GM23248 (cell line): ENCODE measurements around the gene TMEM255B. TPM values are rescaled to one million over a fixed set of nuclear protein-coding genes. Genes with fewer than 3 reads are reported as not detected.

ENCODE experiments used
- DNase-seq: peaks from one replicate; pipeline ENCODE4 v3.0.0-alpha.2; 2015
- H2AFZ ChIP-seq: fragments of 200-600 bp; sonication (generic); 2 replicates; pipeline ENCODE4 v1.6.1; 2016; ENCODE audit warnings: antibody characterized with exemption
- H3F3A ChIP-seq: fragments of 200-600 bp; sonication (generic); 2 replicates; pipeline ENCODE4 v1.6.1; 2016; ENCODE audit warnings: mild to moderate bottlenecking, antibody characterized with exemption, mixed run types; ENCODE audit not compliant: insufficient read depth
- H3K27ac ChIP-seq: fragments of 200-600 bp; sonication (generic); 2 replicates; pipeline ENCODE4 v1.5.1; 2016; ENCODE audit warnings: mild to moderate bottlenecking
- H3K27me3 ChIP-seq: fragments of 200-600 bp; sonication (generic); replicated peaks from 2 replicates; pipeline ENCODE4 v1.6.1; 2016; ENCODE audit warnings: mild to moderate bottlenecking; ENCODE audit not compliant: insufficient read depth
- H3K36me3 ChIP-seq: fragments of 200-600 bp; sonication (generic); 2 replicates; pipeline ENCODE4 v1.6.1; 2016; ENCODE audit warnings: low read depth, mild to moderate bottlenecking
- H3K4me1 ChIP-seq: fragments of 200-600 bp; sonication (generic); 2 replicates; pipeline ENCODE4 v1.6.1; 2016; ENCODE audit warnings: mild to moderate bottlenecking; ENCODE audit not compliant: insufficient read depth
- H3K4me2 ChIP-seq: fragments of 200-600 bp; sonication (generic); one replicate; pipeline ENCODE4 v1.6.1; 2016; ENCODE audit warnings: mild to moderate bottlenecking; ENCODE audit not compliant: unreplicated experiment
- H3K4me3 ChIP-seq: fragments of 200-600 bp; sonication (generic); 2 replicates; pipeline ENCODE4 v1.5.1; 2016; ENCODE audit warnings: mild to moderate bottlenecking
- H3K79me2 ChIP-seq: fragments of 200-600 bp; sonication (generic); 2 replicates; pipeline ENCODE4 v1.6.1; 2016; ENCODE audit warnings: mild to moderate bottlenecking; ENCODE audit not compliant: insufficient read depth
- H3K9ac ChIP-seq: fragments of 200-600 bp; sonication (generic); 2 replicates; pipeline ENCODE4 v1.6.1; 2016; ENCODE audit warnings: mild to moderate bottlenecking
- H3K9me2 ChIP-seq: fragments of 200-600 bp; sonication (generic); 2 replicates; pipeline ENCODE4 v1.6.1; 2016; ENCODE audit warnings: mixed run types, mild to moderate bottlenecking, moderate library complexity; ENCODE audit not compliant: insufficient read depth
- H3K9me3 ChIP-seq: fragments of 200-600 bp; sonication (generic); one replicate; pipeline ENCODE4 v1.6.1; 2017; ENCODE audit warnings: low read depth
- H4K20me1 ChIP-seq: fragments of 200-600 bp; sonication (generic); 2 replicates; pipeline ENCODE4 v1.6.0; 2016; ENCODE audit not compliant: insufficient read depth
- EZH2 ChIP-seq: fragments of 200-600 bp; sonication (generic); IDR thresholded peaks from 2 replicates; pipeline ENCODE4 v1.6.1; 2018; ENCODE audit warnings: antibody characterized with exemption, mild to moderate bottlenecking; ENCODE audit not compliant: insufficient read depth, poor library complexity, severe bottlenecking
- EZH2phosphoT487 ChIP-seq: fragments of 200-600 bp; sonication (generic); IDR thresholded peaks from 2 replicates; pipeline ENCODE4 v1.6.1; 2018; ENCODE audit warnings: antibody characterized with exemption, moderate library complexity, mild to moderate bottlenecking, low read depth; ENCODE audit not compliant: insufficient read depth
- WGBS, 2 experiments: methylation state at CpG; one replicate each; pipeline ENCODE4 v1.1.6; 2015 to 2017; ENCODE audit warnings: low lambda C conversion rate in 2 of 2, low coverage in 1 of 2; ENCODE audit errors: missing lambda C conversion rate in 2 of 2; 5-methylcytosine and 5-hydroxymethylcytosine counted together
- in situ Hi-C: fragments of 300-500 bp; cut with MboI; formaldehyde crosslinking; loops from 2 replicates; pipeline ENCODE4 v1.15.0; 2020
- polyA plus RNA-seq: library from polyadenylated mRNA; unstranded; fragments of >200 nt; fragmentation: Nextera tagmentation; extraction: Ambion mirVana; gene quantifications from 2 replicates; pipeline ENCODE4 v1.2.1, GENCODE V29; 2016
- total RNA-seq: library from RNA; depleted of rRNA; stranded (reverse); fragments of >200 nt; shearing (Covaris generic); gene quantifications from 2 replicates; pipeline ENCODE4 v1.2.3, GENCODE V29; 2014

The TMEM255B gene
- total and polyA plus RNA-seq, 2 experiments from 2014 or later, result 8.2 TPM; not detected in 1

GRCh38 chr13:113841353-113841650, 82.3 kb downstream of the TMEM255B start:
- no peaks in the 10 kb centered on the region for H4K20me1 ChIP-seq
- no peak overlapping the region for H3K27ac ChIP-seq
- no peaks in the 10 kb centered on the region for H3K27me3 ChIP-seq
- WGBS, 2 experiments, result 95% methylated on average over 13 to 15 of the region's 15 CpGs
- no peaks in the 10 kb centered on the region for H3K9me2 ChIP-seq
- H3K9ac ChIP-seq, result no peak overlapping the region
- H3K4me1 ChIP-seq, result peaks cover 35% of the 10 kb centered on the region
- peaks cover 27% of the 10 kb centered on the region for H3F3A ChIP-seq
- no peak overlapping the region for H3K4me3 ChIP-seq
- peaks cover 80% of the 10 kb centered on the region for H3K79me2 ChIP-seq
- H3K4me2 ChIP-seq, result no peak overlapping the region
- no peaks in the 10 kb centered on the region for H3K9me3 ChIP-seq
- DNase-seq, result no peak
- no peak overlapping the region for H2AFZ ChIP-seq
- peaks cover 42% of the 10 kb centered on the region for H3K36me3 ChIP-seq
- in situ Hi-C loops, result no loop called here
- TF ChIP-seq EZH2 (no peak), EZH2phosphoT487 (no peak)

GRCh38 chr13:113842336-113843062, 83.5 kb downstream of the TMEM255B start:
- DNase-seq, result no peak
- no peak overlapping the region for H3K27ac ChIP-seq
- H3K9ac ChIP-seq, result no peak overlapping the region
- no peaks in the 10 kb centered on the region for H3K27me3 ChIP-seq
- peaks cover 32% of the 10 kb centered on the region for H3F3A ChIP-seq
- WGBS, 2 experiments, result 98 to 99% methylated on average over 22 to 29 of the region's 29 CpGs
- no peak overlapping the region for H3K4me2 ChIP-seq
- H3K9me2 ChIP-seq, result no peaks in the 10 kb centered on the region
- no peaks in the 10 kb centered on the region for H3K9me3 ChIP-seq
- no peak for TF ChIP-seq EZH2phosphoT487
- no peak for TF ChIP-seq EZH2
- peaks cover 92% of the 10 kb centered on the region for H3K79me2 ChIP-seq
- no peaks in the 10 kb centered on the region for H4K20me1 ChIP-seq
- H3K36me3 ChIP-seq, result peaks cover 54% of the 10 kb centered on the region
- H3K4me1 ChIP-seq, result peaks cover 28% of the 10 kb centered on the region
- no peak overlapping the region for H3K4me3 ChIP-seq
- in situ Hi-C loops, result no loop called here
- no peak overlapping the region for H2AFZ ChIP-seq

- no peak for DNase-seq
- H4K20me1 ChIP-seq, result no peaks in the 10 kb centered on the region
- H3K9me3 ChIP-seq, result no peaks in the 10 kb centered on the region
- H3K4me1 ChIP-seq, result peaks cover 23% of the 10 kb centered on the region
- peaks cover 35% of the 10 kb centered on the region for H3F3A ChIP-seq
- no peaks in the 10 kb centered on the region for H3K9me2 ChIP-seq
- in situ Hi-C loops, result no loop called here
- peaks cover 60% of the 10 kb centered on the region for H3K36me3 ChIP-seq
- H3K4me3 ChIP-seq, result no peak overlapping the region
- H3K4me2 ChIP-seq, result no peak overlapping the region
- WGBS, 2 experiments, result 93 to 97% methylated on average over 23 to 30 of the region's 30 CpGs
- no peak for TF ChIP-seq EZH2phosphoT487
- TF ChIP-seq EZH2, result no peak
- no peak overlapping the region for H3K9ac ChIP-seq
- H3K27me3 ChIP-seq, result no peaks in the 10 kb centered on the region
- H3K27ac ChIP-seq, result no peak overlapping the region
- no peak overlapping the region for H2AFZ ChIP-seq
- peaks cover 98% of the 10 kb centered on the region for H3K79me2 ChIP-seq
These were observed 84.1 kb downstream of the TMEM255B start for GRCh38 chr13:113843063-113843654.

DNA sequence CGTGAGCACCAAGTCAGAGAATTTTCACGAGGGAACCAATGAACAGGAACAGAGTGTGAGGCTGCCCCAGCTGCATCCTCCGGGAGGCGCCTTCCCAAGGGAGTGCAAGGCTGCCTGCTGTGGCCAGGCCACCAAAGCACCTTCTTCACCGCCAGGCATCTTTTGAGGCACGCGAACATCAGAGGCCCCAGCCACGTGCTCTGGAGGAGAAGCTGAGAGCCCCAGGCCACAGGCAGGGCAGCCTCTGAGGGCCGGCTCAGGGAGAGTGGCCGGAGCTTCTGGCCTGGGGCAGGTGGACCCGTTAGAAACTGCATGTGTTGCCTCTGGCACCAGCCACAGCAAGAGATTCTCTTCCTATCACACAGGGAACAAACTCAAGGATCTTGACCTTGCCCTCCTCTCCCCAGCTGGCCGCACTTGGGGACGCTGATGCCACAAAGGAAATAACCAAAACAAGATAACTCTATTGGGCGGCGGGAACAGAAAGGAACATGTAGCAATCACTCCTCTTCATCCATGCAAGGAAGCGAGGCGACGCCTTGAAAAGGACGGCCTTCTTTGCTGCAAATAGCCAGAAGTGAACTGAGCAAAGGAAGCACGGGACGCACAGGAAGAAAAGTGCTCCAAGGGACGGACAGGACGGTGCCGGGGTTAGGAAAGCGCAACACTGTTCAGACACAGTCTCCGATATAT, 85.0 kb downstream of the TMEM255B start:
- Histone ChIP-seq H3K9me2 (no peaks in the 10 kb centered on the region), H3K4me2 (no peak overlapping the region), H3K9me3 (no peaks in the 10 kb centered on the region), H3K79me2 (peaks cover 100% of the 10 kb centered on the region), H3K27ac (no peak overlapping the region), H4K20me1 (no peaks in the 10 kb centered on the region; the same call in 1 of the 2 replicates), H3K4me3 (no peak overlapping the region), H3F3A (peaks cover 43% of the 10 kb centered on the region), H3K27me3 (no peaks in the 10 kb centered on the region), H2AFZ (no peak overlapping the region), H3K36me3 (peaks cover 60% of the 10 kb centered on the region), H3K4me1 (peaks cover 22% of the 10 kb centered on the region; the same call in 1 of the 2 replicates), H3K9ac (no peak overlapping the region)
- no peak for DNase-seq
- in situ Hi-C loops, result no loop called here
- 93% methylated on average over 26 of the region's 26 CpGs for WGBS, 2 experiments
- TF ChIP-seq EZH2phosphoT487 (no peak), EZH2 (no peak)
